Measurements from ENCODE around the gene ZBTB7C. TPM values are rescaled to one million over a fixed set of nuclear protein-coding genes. Genes with fewer than 3 reads are reported as not detected.

The ZBTB7C gene
- total and polyA plus RNA-seq, 4 donors: 3.2 to 10.9 (median 3.7) TPM

GRCh38 chr18:48454261-48454757 lies 45.1 kb upstream of the ZBTB7C start:
- Histone ChIP-seq H3K9ac (ENCODE audit: insufficient read depth in 1 of 2, low read length in 2 of 2) (no peak overlapping the region), H3K36me3 (ENCODE audit: control insufficient read depth in 4 of 4, insufficient read depth in 4 of 4, low read length in 4 of 4) (no peaks in the 10 kb centered on the region), H3K27me3 (ENCODE audit: control insufficient read depth in 3 of 3, insufficient read depth in 3 of 3, low read length in 2 of 3) (no peaks in the 10 kb centered on the region), H3K4me1 (ENCODE audit: control insufficient read depth in 5 of 5, insufficient read depth in 5 of 5, low read length in 5 of 5) (peaks cover 0 to 8% (median 0%) of the 10 kb centered on the region in 5 donors), H3K27ac (ENCODE audit: low read depth in 1 of 2, low read length in 1 of 2) (no peak overlapping the region), H3K9me3 (ENCODE audit: control insufficient read depth in 4 of 4, insufficient read depth in 3 of 4, low read length in 3 of 4) (no peaks in the 10 kb centered on the region), H3K4me3 (no peak overlapping the region)
- DNase-seq (no peak), ATAC-seq (ENCODE audit: insufficient read depth, low FRiP score) (no peak)
- no peak for TF ChIP-seq CTCF (IDR thresholded peaks at IDR 0.05; ENCODE audit: control extremely low read depth, extremely low read depth)
- 52% methylated on average over 6 of the region's 6 CpGs for WGBS, 2 donors

GRCh38 chr18:48453330-48454066 lies 44.3 kb upstream of the ZBTB7C start:
- 84 to 85% methylated on average over 9 of the region's 9 CpGs for WGBS, 2 donors
- no peaks in the 10 kb centered on the region for H3K9me3 ChIP-seq (ENCODE audit: control insufficient read depth in 4 of 4, insufficient read depth in 3 of 4, low read length in 3 of 4)
- DNase-seq: no peak
- no peaks in the 10 kb centered on the region for H3K27me3 ChIP-seq (ENCODE audit: control insufficient read depth in 3 of 3, insufficient read depth in 3 of 3, low read length in 2 of 3)
- H3K4me3 ChIP-seq: no peak overlapping the region
- no peaks in the 10 kb centered on the region for H3K36me3 ChIP-seq (ENCODE audit: control insufficient read depth in 4 of 4, insufficient read depth in 4 of 4, low read length in 4 of 4)
- ATAC-seq (ENCODE audit: insufficient read depth, low FRiP score): no peak
- TF ChIP-seq CTCF (IDR thresholded peaks at IDR 0.05; ENCODE audit: control extremely low read depth, extremely low read depth): no peak
- H3K9ac ChIP-seq (ENCODE audit: insufficient read depth in 1 of 2, low read length in 2 of 2): no peak overlapping the region
- no peak overlapping the region for H3K27ac ChIP-seq (ENCODE audit: low read depth in 1 of 2, low read length in 1 of 2)
- peaks cover 0 to 8% (median 0%) of the 10 kb centered on the region in 5 donors for H3K4me1 ChIP-seq (ENCODE audit: control insufficient read depth in 5 of 5, insufficient read depth in 5 of 5, low read length in 5 of 5)

- Histone ChIP-seq H3K36me3 (ENCODE audit: control insufficient read depth in 4 of 4, insufficient read depth in 4 of 4, low read length in 4 of 4) (no peaks in the 10 kb centered on the region), H3K4me1 (ENCODE audit: control insufficient read depth in 5 of 5, insufficient read depth in 5 of 5, low read length in 5 of 5) (peaks cover 0 to 8% (median 0%) of the 10 kb centered on the region in 5 donors), H3K27me3 (ENCODE audit: control insufficient read depth in 3 of 3, insufficient read depth in 3 of 3, low read length in 2 of 3) (no peaks in the 10 kb centered on the region), H3K4me3 (no peak overlapping the region), H3K9ac (ENCODE audit: insufficient read depth in 1 of 2, low read length in 2 of 2) (no peak overlapping the region), H3K9me3 (ENCODE audit: control insufficient read depth in 4 of 4, insufficient read depth in 3 of 4, low read length in 3 of 4) (no peaks in the 10 kb centered on the region), H3K27ac (ENCODE audit: low read depth in 1 of 2, low read length in 1 of 2) (no peak overlapping the region)
- TF ChIP-seq CTCF (IDR thresholded peaks at IDR 0.05; ENCODE audit: control extremely low read depth, extremely low read depth): no peak
- DNase-seq: no peak
- WGBS, 2 donors: 88 to 90% methylated on average over 4 of the region's 4 CpGs
- ATAC-seq (ENCODE audit: insufficient read depth, low FRiP score): no peak
Observed at GRCh38 chr18:48452861-48453323, 43.7 kb upstream of the ZBTB7C start.

All from lung (tissue), 12 donors.